SH-SY5Y (cell line): Measurements from ENCODE around the gene ANKRD37.

ENCODE experiments used
- GATA2 ChIP-seq: IDR thresholded peaks from 2 replicates; pipeline ENCODE4 v1.6.1; 2011; ENCODE audit warnings: mild to moderate bottlenecking, low read depth, low read length
- GATA3 ChIP-seq: IDR thresholded peaks from 2 replicates; pipeline ENCODE4 v1.6.1; 2011; ENCODE audit warnings: low read depth, mild to moderate bottlenecking, low read length, moderate library complexity

Gene ANKRD37

GRCh38 chr4:185396724-185397385 is at the start of gene ANKRD37:
TSS of gene ANKRD37 (plus strand) at chr4:185396841. CDS start at chr4:185396924, 83 bp downstream.
- TF ChIP-seq GATA2 (no peak), GATA3 (no peak)

GRCh38 chr4:185346975-185347601 is 49.6 kb upstream of the ANKRD37 start:
- TF ChIP-seq GATA3 (no peak), GATA2 (no peak)

GRCh38 chr4:185351691-185352090 is 45.0 kb upstream of the ANKRD37 start:
- no peak for TF ChIP-seq GATA2
- TF ChIP-seq GATA3: no peak

GRCh38 chr4:185352202-185352601 is 44.4 kb upstream of the ANKRD37 start:
- TF ChIP-seq GATA3 (no peak), GATA2 (no peak)

- TF ChIP-seq GATA2 (no peak), GATA3 (no peak)
These were observed 43.9 kb upstream of the ANKRD37 start for GRCh38 chr4:185352741-185353140.

- no peak for TF ChIP-seq GATA2
- no peak for TF ChIP-seq GATA3
These were observed 39.4 kb upstream of the ANKRD37 start for GRCh38 chr4:185357211-185357610.

- TF ChIP-seq GATA2 (no peak), GATA3 (no peak)
These were observed 38.8 kb upstream of the ANKRD37 start for GRCh38 chr4:185357733-185358440.

- TF ChIP-seq GATA3 (no peak), GATA2 (no peak)
These were observed 38.1 kb upstream of the ANKRD37 start for GRCh38 chr4:185358514-185358913.

- TF ChIP-seq GATA2: no peak
These were observed 37.7 kb upstream of the ANKRD37 start for GRCh38 chr4:185358959-185359358.

- TF ChIP-seq GATA3: no peak
- peak; percentile 80 for TF ChIP-seq GATA2
These were observed 36.7 kb upstream of the ANKRD37 start for GRCh38 chr4:185359767-185360446.

GRCh38 chr4:185361872-185362271 is 34.8 kb upstream of the ANKRD37 start:
- TF ChIP-seq GATA3 (no peak), GATA2 (no peak)

GRCh38 chr4:185363251-185363650 is 33.4 kb upstream of the ANKRD37 start:
- TF ChIP-seq GATA3 (no peak), GATA2 (no peak)

- TF ChIP-seq GATA2: no peak
- no peak for TF ChIP-seq GATA3
These were observed 31.8 kb upstream of the ANKRD37 start for GRCh38 chr4:185364886-185365285.

GRCh38 chr4:185369731-185370130 is 26.9 kb upstream of the ANKRD37 start:
- TF ChIP-seq GATA3 (no peak), GATA2 (no peak)
